Measurements from ENCODE around the gene SH3RF3.

SH3RF3 gene

DNA sequence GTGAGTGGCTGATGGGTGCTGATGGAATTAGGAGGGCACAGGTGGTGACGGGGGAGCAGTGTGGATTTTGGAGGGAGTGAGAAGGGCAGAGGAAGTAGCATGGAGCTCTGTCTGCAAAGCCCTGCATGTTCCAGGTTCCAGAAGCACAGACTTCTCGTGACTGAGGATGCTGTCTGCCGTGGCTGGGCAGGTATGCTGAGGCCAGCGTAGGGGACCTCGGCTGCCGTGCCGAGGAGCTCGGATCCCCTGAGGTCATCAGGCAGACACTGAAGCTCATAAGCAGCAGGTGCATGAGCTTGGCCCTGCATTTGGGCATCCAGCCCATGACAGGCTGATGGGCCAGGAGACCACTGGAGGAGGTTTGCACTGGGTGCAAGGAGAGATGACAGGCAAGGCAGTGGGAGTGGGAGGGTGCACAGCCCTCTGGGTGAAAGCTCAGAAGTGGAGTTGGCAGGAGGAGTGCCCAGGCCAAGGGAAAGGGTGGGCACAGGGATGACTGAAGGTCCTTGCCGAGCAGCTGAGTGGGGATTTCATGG lies 215.3 kb downstream of the SH3RF3 start:
- DNase-seq: no peak

DNA sequence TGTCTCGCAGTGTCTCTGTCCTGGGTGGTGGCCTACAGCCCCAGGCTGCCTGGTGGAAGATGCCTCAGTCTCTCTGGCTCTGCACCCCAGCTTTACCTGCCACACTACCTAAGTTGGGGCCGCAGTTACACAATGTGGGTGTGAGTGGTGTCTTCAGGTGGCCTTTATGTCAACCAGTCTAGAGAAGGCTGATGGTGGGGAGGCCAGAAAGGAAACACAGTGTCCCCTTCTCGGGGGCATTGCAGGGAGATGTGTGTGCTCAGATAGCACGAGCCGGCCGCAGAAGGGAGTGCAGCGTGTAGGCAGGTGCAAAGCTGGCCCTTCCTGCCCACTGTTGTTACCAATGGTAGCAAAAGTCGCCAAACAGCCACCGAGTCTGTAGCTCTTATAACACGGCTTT lies 216.1 kb downstream of the SH3RF3 start:
- DNase-seq: no peak

GRCh38 chr2:109345653-109346480 lies 216.9 kb downstream of the SH3RF3 start:
- no peak for DNase-seq

- no peak for DNase-seq
Measured at GRCh38 chr2:109346601-109347228, 217.7 kb downstream of the SH3RF3 start.

DNA sequence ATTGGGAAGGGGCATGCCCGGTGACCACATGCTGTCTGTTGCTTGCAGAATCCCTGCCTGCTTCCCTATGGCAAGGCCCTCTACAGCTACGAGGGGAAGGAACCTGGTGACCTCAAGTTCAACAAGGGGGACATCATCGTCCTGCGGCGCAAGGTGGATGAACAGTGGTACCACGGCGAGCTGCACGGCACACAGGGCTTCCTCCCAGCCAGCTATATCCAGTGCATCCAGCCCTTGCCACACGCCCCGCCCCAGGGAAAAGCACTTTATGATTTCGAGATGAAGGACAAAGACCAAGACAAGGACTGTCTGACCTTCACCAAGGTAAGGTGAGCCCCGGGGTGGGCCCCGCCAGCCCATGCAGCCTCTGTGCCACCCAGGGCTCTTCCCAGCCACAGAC lies 218.6 kb downstream of the SH3RF3 start:
- DNase-seq: no peak

DNA sequence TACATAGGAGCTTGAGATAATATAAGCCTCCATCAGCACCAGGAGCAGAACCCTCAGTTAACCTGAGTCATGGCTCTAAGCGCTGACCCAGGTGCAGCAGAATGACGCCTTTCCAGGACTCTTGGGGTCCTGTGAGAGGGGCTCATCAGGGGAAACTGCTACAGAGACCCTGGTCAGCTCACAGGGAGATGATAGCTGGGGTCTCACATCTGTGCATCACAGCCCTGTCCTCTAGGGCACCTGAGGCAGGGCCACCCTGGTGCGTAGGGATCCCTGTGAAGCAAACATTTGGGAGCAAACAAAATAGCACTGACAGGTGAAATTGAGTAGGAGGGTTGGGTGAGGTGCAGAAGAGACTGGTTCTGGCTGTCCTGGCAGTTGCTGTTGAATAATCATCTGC lies 219.2 kb downstream of the SH3RF3 start:
- DNase-seq: no peak

GRCh38 chr2:109348671-109349502 lies 219.9 kb downstream of the SH3RF3 start:
- DNase-seq: peak; percentile 27

DNA sequence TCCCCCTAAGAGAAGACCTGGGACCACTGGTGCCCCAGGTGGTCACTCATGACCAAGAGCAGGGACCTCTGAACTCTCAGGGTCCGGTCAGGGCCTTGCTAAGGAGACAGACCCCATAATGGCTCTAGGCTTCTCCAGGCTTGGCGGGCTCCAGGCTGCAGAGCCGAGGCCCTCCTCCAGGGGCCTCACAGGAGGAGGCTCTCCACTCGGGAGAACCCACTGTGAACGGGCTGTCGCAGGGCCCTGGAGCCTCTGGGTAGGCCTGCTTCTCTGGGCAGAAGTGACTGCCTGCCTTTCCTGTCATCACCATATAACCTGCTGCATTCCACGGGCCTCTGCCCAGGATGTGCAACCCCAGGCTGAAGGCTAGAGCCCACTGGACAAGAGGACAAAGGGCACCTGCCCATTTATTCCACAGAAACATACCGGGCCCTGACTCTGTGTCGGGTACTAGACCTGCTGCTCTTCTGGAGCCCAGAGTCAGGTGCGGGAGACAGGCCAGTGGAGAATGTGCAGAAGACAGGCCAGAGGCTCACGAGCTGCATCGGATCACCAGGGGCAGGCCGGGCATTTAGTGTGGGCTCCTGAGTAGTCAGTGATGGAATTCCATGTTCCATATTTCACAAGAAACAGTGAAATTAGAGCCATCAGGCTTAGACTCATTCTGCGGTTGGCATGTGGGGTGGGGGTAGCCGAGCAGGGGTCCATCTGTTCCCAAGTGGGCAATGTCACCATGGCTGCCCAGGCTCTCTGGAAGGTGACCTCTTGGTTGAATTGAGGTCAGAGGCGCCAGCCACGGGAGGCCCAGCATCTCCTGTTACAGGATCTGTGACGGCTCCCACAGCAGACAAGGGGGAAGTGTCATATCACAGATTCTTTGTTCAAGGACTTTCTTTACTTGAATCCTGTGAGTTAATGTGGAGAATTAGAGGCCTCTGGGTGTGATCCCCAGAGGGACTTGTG lies 220.8 kb downstream of the SH3RF3 start:
- DNase-seq: no peak

GRCh38 chr2:109350526-109350925 lies 221.5 kb downstream of the SH3RF3 start:
- no peak for DNase-seq

- no peak for DNase-seq
Measured at GRCh38 chr2:109351164-109351756, 222.3 kb downstream of the SH3RF3 start.

DNA sequence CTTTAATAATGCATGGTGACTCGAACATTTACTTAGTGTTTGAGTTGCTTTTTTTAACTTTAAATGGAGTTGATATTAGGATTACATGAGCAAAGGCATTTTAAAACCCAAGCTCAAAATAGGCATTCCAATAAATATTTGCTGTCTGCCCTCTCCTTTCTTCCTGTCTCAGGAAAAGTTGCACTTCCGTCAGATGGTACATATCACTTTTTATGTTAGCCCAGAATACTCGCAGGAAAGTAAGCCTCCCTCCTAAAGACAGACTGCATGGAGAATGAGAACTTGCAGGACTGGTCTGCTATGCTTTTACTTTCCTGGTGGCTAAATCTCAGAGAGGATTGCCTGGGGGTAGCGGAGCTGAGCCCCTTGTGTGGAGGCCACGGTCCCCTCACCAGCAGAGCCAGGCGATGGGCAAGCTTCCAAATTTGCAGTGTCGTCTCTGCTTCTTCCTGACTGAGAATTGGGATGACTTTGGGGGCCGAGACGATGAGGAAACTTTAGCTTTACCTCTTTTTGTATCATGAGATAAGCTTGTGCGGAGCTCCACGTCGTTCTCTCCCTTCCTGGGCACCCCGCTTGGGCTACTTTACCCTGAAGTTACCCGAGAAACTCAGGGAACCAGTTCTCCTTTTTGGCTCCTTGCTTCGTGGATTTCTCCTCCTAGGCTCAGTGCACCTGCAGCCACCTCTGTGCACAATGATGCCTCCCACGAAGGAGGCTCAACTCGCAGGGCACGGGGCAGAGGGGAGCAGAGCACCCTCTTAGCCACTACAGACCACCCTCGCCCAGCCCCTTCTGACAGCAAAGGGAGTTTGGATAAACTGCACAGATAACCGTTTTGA lies 223.3 kb downstream of the SH3RF3 start:
- DNase-seq: no peak

GRCh38 chr2:109352898-109353689 lies 224.1 kb downstream of the SH3RF3 start:
- no peak for DNase-seq

DNA sequence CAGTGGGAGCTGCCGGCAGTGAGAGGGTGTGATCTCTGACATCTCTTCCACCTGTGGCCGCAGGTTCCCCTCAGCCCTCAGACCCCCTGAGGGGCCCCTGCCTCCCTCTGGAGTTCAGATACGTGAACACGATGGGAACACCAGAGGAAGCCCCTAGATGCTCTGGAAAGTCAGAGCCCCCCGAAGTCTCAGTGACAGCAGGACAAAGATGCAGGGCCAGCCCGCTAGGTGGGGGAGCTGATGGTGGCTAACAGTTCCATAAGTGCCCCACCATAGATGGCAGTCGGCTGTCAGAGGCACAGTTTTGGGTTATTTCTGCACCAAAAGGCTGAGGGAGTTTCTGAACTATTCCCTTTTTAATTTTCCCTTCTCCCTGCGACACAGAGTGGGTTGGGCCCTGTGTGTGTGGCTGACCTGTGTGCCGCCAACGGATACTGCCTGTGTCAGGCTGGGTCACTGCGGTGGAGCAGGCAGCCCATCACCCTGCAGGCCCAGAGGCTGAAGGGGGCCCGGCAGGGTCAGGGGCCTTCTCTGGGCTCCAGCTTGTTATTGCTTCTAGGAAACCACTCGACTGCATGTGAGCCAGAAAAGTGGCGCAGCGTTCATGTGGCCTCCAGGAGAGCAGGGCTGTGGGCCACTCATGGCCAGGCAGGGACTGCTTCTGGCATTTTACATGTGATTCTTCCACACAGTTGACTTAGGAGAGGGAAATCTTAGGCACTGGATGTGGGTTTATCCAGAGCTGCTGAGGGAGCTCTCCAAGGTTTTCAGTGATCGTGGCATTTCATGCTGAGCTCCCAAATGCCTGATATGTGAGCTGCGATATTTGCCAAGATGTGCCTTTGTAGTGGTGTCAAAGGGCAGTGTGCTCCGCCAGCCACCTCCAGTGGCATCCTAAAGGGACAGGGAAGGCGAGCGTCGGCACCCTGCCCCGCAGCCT lies 225.1 kb downstream of the SH3RF3 start:
- DNase-seq: no peak

- DNase-seq: no peak
Measured at GRCh38 chr2:109355192-109355843, 226.3 kb downstream of the SH3RF3 start.

- no peak for DNase-seq
Measured at GRCh38 chr2:109356324-109357035, 227.5 kb downstream of the SH3RF3 start.

- no peak for DNase-seq
Measured at GRCh38 chr2:109364217-109364616, 235.2 kb downstream of the SH3RF3 start.

GRCh38 chr2:109365131-109365530 lies 236.1 kb downstream of the SH3RF3 start:
- no peak for DNase-seq
